Thyroid gland (tissue), 4 donors: ENCODE results near the gene SCEL.

Experiments
- CTCF ChIP-seq, 6 experiments: fragments of 200-600 bp in 3 of 6; fragments of 450-650 bp in 3 of 6; sonication (generic) in 3 of 6; IDR thresholded peaks; one replicate each; pipeline ENCODE4 v1.5.1; 2016 to 2019; ENCODE audit warnings: antibody characterized with exemption in 6 of 6, mild to moderate bottlenecking in 2 of 6, inconsistent platforms in 1 of 6, moderate library complexity in 1 of 6
- POLR2A ChIP-seq, 2 donors: fragments of 450-650 bp; IDR thresholded peaks; one replicate each; pipeline ENCODE4 v1.6.1; 2017; ENCODE audit warnings: antibody characterized with exemption in 2 of 2, mild to moderate bottlenecking in 2 of 2, moderate library complexity in 1 of 2

DNA sequence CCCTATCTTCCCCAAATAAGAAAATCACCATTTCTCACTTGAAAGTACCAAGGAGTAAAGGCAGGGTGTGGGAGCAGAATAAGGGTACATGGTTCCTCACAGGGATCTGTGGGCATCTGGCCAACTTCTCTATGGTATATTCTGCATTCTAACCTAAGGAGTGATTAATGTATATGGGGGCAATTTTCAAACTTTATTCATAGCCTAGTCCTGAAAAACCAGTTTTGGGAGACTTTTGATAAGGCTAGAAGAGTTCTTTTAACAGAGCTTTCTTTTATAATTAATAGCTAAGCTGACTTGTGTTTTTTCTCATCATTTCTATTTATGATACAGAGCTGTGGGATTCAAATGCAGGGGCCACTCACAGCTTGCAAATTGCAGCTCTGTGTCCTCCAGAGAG lies 852 bp downstream of the SCEL start:
- no peak for TF ChIP-seq POLR2A (IDR thresholded peaks at IDR 0.05)
- TF ChIP-seq CTCF (IDR thresholded peaks at IDR 0.05) = no peak
